ENCODE data around the gene ADAMTS14.

The ADAMTS14 gene

DNA sequence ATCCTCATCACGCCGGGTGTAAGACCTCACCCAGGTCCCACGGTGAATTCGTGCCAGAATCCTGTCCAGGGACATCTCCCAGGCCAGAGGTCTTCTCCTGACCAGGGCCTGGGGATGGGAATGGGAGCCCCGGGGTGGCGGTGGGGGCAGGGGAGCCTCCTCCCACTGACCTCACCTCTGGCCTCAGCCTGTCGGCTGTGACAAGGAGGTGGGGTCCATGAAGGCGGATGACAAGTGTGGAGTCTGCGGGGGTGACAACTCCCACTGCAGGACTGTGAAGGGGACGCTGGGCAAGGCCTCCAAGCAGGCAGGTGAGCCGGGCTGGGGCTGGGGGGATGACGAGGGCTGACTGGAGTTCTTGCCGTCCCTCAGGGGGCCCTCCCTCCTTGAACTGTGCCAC is 71.6 kb downstream of the ADAMTS14 start:
- TF ChIP-seq POLR2A (IDR thresholded peaks at IDR 0.05; ENCODE audit: low read depth, low read length) (no peak), TAF1 (IDR thresholded peaks at IDR 0.05; ENCODE audit: borderline replicate concordance, low read depth, low read length) (no peak), POLR2AphosphoS5 (IDR thresholded peaks at IDR 0.05; ENCODE audit: low read depth, low read length) (no peak)
- FAIRE-seq (no peak), DNase-seq (ENCODE audit: insufficient read length) (no peak)

DNA sequence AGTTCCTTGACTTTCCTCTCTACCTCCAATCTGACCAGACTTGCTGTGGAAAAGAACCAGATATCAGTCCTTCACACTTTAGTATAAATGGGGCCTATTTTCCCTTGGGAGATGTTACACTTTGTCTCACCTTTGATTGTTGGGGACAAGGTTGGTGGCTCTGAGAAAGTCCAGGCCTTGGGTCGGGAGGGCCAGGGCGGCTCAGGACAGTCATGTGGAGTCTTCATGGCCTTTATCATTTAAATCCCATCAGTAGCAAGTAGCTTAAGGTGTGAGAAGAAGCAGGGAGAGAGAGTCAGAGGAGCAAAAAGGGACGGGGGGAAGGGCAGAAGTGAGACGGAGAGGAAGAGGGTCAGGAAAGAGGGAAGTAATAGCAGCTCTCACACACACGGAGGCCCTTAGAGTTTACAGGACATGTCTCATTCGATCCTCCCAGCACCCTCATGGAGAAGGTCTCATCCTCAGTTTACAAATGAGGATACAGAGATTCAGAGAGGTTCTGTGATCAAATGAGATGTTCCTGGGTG is 72.4 kb downstream of the ADAMTS14 start:
- no peak for FAIRE-seq
- TF ChIP-seq TAF1 (IDR thresholded peaks at IDR 0.05; ENCODE audit: borderline replicate concordance, low read depth, low read length): no peak
- no peak for TF ChIP-seq POLR2AphosphoS5 (IDR thresholded peaks at IDR 0.05; ENCODE audit: low read depth, low read length)
- no peak for TF ChIP-seq POLR2A (IDR thresholded peaks at IDR 0.05; ENCODE audit: low read depth, low read length)
- no peak for DNase-seq (ENCODE audit: insufficient read length)

GRCh38 chr10:70745555-70745954 is 73.2 kb downstream of the ADAMTS14 start:
- TF ChIP-seq TAF1 (IDR thresholded peaks at IDR 0.05; ENCODE audit: borderline replicate concordance, low read depth, low read length): no peak
- no peak for TF ChIP-seq POLR2AphosphoS5 (IDR thresholded peaks at IDR 0.05; ENCODE audit: low read depth, low read length)
- TF ChIP-seq POLR2A (IDR thresholded peaks at IDR 0.05; ENCODE audit: low read depth, low read length): no peak
- DNase-seq (ENCODE audit: insufficient read length): no peak
- FAIRE-seq: no peak

- no peak for DNase-seq (ENCODE audit: insufficient read length)
- no peak for FAIRE-seq
- TF ChIP-seq TAF1 (IDR thresholded peaks at IDR 0.05; ENCODE audit: borderline replicate concordance, low read depth, low read length) (no peak), POLR2AphosphoS5 (IDR thresholded peaks at IDR 0.05; ENCODE audit: low read depth, low read length) (no peak), POLR2A (IDR thresholded peaks at IDR 0.05; ENCODE audit: low read depth, low read length) (no peak)
Measured at GRCh38 chr10:70747192-70747965, 75.1 kb downstream of the ADAMTS14 start.

DNA sequence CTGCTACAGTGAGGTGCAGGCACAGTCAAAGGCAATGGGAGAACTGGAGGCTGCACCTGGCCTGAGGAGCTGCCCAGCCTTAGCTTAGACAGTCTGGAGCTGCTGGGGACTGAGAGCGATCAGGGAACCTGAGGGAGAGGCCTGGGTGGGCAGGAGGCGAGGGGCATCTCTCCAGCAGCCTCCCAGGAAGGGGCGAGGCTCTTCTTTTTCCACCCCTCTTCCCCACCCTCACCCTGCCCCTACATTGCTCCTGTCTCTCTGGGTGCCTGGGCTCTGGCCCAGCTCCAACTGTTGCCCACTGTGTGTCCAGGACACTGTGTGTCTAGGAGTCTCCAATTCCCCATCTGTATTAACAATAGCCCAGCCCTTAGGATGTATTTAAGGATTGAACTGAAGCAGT is 76.0 kb downstream of the ADAMTS14 start:
- FAIRE-seq (no peak), DNase-seq (ENCODE audit: insufficient read length) (no peak)

GRCh38 chr10:70748801-70749573 is 76.7 kb downstream of the ADAMTS14 start:
- TF ChIP-seq POLR2AphosphoS5 (IDR thresholded peaks at IDR 0.05; ENCODE audit: low read depth, low read length): no peak
- TF ChIP-seq POLR2A (IDR thresholded peaks at IDR 0.05; ENCODE audit: low read depth, low read length): no peak
- TF ChIP-seq TAF1 (IDR thresholded peaks at IDR 0.05; ENCODE audit: borderline replicate concordance, low read depth, low read length): no peak
- DNase-seq (ENCODE audit: insufficient read length): no peak
- FAIRE-seq: no peak

More for the DNA sequence above, 76.0 kb downstream of the ADAMTS14 start:
- TF ChIP-seq POLR2A (IDR thresholded peaks at IDR 0.05; ENCODE audit: low read depth, low read length): no peak
- TF ChIP-seq TAF1 (IDR thresholded peaks at IDR 0.05; ENCODE audit: borderline replicate concordance, low read depth, low read length): no peak

DNA sequence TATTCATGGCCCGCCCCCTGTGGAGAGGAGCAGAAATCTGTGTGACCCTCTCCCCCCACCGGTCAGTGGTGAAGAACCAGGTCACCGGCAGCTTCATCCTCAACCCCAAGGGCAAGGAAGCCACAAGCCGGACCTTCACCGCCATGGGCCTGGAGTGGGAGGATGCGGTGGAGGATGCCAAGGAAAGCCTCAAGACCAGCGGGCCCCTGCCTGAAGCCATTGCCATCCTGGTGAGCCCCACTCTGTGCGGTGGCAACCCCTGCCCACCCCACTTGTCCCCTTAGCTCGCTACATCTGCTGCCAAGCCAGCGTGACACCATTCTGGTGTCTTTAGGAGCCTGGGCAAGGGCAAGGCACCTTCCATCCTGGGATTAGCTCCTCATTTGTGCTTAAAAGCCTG is 77.5 kb downstream of the ADAMTS14 start:
- DNase-seq (ENCODE audit: insufficient read length) (no peak), FAIRE-seq (no peak)
- TF ChIP-seq TAF1 (IDR thresholded peaks at IDR 0.05; ENCODE audit: borderline replicate concordance, low read depth, low read length) (no peak), POLR2A (IDR thresholded peaks at IDR 0.05; ENCODE audit: low read depth, low read length) (no peak), POLR2AphosphoS5 (IDR thresholded peaks at IDR 0.05; ENCODE audit: low read depth, low read length) (no peak)

DNA sequence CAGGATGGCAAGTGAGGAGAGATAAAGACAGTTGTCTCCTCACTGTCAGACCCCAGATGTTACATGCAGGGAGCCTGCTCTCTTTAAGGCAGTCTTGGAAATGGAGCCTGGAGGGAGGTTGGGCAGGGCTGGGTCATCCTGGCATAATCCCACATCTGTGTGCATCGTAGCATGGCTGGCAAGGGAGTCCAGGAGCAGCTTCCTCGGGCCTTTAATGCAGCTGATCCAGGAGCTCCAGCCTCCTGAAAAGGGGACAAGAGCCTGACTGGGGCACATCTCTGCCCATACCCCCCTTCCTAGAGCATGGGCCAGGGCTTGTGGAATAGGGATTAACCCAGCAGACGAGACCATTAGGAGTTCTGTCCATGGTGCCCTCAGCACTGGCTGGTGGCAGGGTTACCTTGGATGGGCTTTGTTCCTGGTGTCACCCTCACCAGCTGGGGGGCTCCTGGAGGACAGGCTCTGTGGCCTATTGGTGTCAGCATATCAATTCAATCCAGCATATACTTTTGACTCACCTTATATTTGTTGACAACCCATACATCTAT is 77.9 kb downstream of the ADAMTS14 start:
- FAIRE-seq (no peak), DNase-seq (ENCODE audit: insufficient read length) (no peak)
- no peak for TF ChIP-seq TAF1 (IDR thresholded peaks at IDR 0.05; ENCODE audit: borderline replicate concordance, low read depth, low read length)
- no peak for TF ChIP-seq POLR2A (IDR thresholded peaks at IDR 0.05; ENCODE audit: low read depth, low read length)
- TF ChIP-seq POLR2AphosphoS5 (IDR thresholded peaks at IDR 0.05; ENCODE audit: low read depth, low read length): no peak

DNA sequence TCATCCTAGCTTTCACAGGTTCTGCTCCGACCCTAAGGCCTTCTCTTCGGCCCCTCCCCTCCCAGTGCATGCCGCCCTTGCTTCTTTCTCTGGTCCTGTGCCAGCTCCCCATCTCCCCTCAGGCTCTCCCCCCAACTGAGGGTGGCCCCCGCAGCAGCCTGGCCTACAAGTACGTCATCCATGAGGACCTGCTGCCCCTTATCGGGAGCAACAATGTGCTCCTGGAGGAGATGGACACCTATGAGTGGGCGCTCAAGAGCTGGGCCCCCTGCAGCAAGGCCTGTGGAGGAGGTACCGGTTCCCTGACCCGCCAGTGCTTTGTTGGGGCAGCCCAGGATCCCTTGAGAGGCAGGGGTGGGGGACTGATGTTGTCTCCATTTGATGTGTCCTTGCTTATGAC is 79.0 kb downstream of the ADAMTS14 start:
- FAIRE-seq: no peak

DNA sequence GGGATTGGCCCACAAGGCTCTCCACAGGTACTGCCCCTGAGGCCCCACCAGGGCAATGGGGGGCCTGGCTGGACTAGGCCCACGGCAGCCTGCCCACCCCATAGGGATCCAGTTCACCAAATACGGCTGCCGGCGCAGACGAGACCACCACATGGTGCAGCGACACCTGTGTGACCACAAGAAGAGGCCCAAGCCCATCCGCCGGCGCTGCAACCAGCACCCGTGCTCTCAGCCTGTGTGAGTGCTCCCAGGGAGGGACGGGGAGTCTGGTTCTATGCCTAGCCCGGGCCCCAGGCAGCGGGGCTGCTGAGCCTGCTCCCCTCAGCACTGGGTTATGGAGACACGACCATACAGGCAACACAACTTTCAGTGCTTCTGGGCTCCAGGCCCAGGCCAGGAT is 79.7 kb downstream of the ADAMTS14 start:
- TF ChIP-seq POLR2A (IDR thresholded peaks at IDR 0.05; ENCODE audit: low read depth, low read length) (no peak), POLR2AphosphoS5 (IDR thresholded peaks at IDR 0.05; ENCODE audit: low read depth, low read length) (no peak), TAF1 (IDR thresholded peaks at IDR 0.05; ENCODE audit: borderline replicate concordance, low read depth, low read length) (no peak)
- FAIRE-seq (no peak), DNase-seq (ENCODE audit: insufficient read length) (no peak)

More for the DNA sequence above, 79.0 kb downstream of the ADAMTS14 start:
- DNase-seq (ENCODE audit: insufficient read length): no peak
- TF ChIP-seq TAF1 (IDR thresholded peaks at IDR 0.05; ENCODE audit: borderline replicate concordance, low read depth, low read length) (no peak), POLR2A (IDR thresholded peaks at IDR 0.05; ENCODE audit: low read depth, low read length) (no peak), POLR2AphosphoS5 (IDR thresholded peaks at IDR 0.05; ENCODE audit: low read depth, low read length) (no peak)

DNA sequence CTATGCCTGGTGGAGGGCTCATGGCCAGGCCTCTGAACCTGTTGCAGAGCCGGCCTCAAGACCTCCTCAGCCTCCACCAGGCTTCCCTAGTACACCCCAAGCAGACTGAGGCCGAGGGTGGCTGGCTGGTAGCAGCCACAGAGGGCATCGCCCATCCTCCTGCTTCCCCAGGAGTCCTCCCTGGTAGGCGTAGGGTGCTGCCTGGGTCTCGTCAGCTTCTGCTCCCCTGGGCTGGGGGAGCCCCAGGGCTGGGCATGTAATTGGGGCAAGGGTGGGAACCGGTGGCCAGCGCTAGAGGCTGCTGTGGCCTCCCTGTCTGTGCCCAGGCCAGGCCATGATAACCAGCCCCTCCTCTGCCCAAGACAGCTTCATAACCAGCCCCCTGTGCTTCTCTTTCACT is 80.3 kb downstream of the ADAMTS14 start:
- no peak for FAIRE-seq
- no peak for DNase-seq (ENCODE audit: insufficient read length)
- TF ChIP-seq POLR2AphosphoS5 (IDR thresholded peaks at IDR 0.05; ENCODE audit: low read depth, low read length) (no peak), POLR2A (IDR thresholded peaks at IDR 0.05; ENCODE audit: low read depth, low read length) (no peak), TAF1 (IDR thresholded peaks at IDR 0.05; ENCODE audit: borderline replicate concordance, low read depth, low read length) (no peak)

Data from GM12892 (cell line).